ENCODE measurements around the gene EAF2.

Gene EAF2

DNA sequence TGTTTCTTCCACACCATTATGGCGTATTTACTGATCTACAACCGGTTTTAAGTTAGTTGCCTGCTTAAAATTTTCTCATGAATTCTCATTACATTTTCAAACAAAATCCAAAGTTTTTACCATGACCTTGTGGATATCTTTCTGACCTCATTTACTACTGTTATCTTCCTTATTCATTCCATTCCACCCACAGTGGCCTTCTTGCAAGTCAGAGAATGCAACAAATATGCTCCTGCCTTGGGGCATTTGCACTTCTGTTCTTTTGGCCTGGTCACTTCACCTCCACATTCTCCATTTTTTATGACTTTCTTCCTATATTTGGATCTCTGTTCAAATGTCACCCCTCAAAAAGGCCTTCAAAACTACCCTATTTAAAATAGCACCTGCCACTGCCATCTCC is 50.4 kb downstream of the EAF2 start:
- no peak for DNase-seq
- TF ChIP-seq POLR2A (IDR thresholded peaks at IDR 0.05; ENCODE audit: low read length) (no peak), GATA1 (IDR thresholded peaks at IDR 0.05; ENCODE audit: low read depth, low read length) (no peak)

- TF ChIP-seq POLR2A (IDR thresholded peaks at IDR 0.05; ENCODE audit: low read length) (no peak), GATA1 (IDR thresholded peaks at IDR 0.05; ENCODE audit: low read depth, low read length) (no peak)
- DNase-seq, result no peak
These were observed 59.4 kb downstream of the EAF2 start, which contains the start of gene SLC15A2 for GRCh38 chr3:121894301-121894990. Gene SLC15A2, plus strand, starts transcription at chr3:121894401. Its CDS starts 76 bp downstream, at chr3:121894477.

DNA sequence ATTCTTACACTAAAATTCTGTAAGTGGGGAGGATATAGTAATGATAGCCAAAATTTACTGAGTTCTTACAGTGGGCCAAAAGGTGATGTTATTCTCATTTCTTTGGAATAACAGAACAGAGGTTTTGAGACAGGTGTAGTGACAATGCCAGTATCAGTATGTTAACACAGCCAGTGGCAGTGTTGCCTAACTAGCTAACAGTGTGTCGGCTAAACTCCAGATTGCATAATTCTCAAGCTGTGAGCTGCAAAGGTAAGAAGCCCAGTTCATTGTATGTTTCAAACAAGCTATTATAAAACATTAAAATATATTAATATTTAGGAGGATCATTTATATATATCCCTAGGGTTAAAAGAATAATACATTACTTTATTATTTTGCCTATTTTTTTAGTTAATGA is 60.1 kb downstream of the EAF2 start:
- no peak for DNase-seq
- TF ChIP-seq GATA1 (IDR thresholded peaks at IDR 0.05; ENCODE audit: low read depth, low read length), result no peak
- no peak for TF ChIP-seq POLR2A (IDR thresholded peaks at IDR 0.05; ENCODE audit: low read length)

DNA sequence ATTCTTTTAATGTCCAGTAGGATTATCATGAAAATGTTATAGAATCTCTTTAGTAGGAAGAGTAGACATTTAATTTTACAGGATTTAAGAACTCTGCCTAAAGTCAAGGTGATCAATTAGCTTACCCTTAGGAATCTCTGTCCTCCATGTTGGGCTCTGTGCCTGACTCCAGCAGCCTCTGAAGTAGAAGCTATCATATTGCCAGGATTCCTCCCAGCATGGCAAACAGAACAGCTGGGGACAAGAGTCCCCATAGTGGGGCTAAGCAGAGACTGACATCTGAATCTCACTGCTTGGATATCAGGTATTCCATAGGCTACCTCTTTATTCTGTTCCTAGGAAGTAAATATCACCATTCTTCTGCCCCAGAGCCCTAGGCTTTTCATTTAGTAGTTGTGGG is 60.7 kb downstream of the EAF2 start:
- no peak for DNase-seq
- TF ChIP-seq POLR2A (IDR thresholded peaks at IDR 0.05; ENCODE audit: low read length), result no peak
- no peak for TF ChIP-seq GATA1 (IDR thresholded peaks at IDR 0.05; ENCODE audit: low read depth, low read length)

DNA sequence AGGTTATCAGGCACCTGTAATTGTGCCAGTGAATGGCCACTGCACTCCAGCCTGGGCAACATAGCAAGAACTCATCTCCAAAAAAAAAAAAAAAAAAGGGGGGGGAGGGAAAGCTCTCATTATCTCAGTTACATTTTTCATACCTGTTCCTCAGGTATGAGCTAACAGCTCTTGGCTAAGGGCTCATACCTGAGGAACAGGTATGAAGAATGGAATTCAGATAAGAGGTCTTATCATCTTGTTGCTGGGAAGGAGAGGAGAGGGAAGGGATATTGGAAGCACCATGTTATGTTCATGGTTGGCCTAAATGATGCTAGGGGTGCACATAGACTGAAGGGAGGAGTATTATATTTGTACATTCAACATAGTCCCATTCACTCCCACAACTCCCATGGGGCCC is 61.8 kb downstream of the EAF2 start:
- no peak for TF ChIP-seq POLR2A (IDR thresholded peaks at IDR 0.05; ENCODE audit: low read length)
- TF ChIP-seq GATA1 (IDR thresholded peaks at IDR 0.05; ENCODE audit: low read depth, low read length), result no peak
- no peak for DNase-seq

GRCh38 chr3:121897296-121897695 is 62.3 kb downstream of the EAF2 start:
- DNase-seq, result no peak
- TF ChIP-seq GATA1 (IDR thresholded peaks at IDR 0.05; ENCODE audit: low read depth, low read length) (no peak), POLR2A (IDR thresholded peaks at IDR 0.05; ENCODE audit: low read length) (no peak)

DNA sequence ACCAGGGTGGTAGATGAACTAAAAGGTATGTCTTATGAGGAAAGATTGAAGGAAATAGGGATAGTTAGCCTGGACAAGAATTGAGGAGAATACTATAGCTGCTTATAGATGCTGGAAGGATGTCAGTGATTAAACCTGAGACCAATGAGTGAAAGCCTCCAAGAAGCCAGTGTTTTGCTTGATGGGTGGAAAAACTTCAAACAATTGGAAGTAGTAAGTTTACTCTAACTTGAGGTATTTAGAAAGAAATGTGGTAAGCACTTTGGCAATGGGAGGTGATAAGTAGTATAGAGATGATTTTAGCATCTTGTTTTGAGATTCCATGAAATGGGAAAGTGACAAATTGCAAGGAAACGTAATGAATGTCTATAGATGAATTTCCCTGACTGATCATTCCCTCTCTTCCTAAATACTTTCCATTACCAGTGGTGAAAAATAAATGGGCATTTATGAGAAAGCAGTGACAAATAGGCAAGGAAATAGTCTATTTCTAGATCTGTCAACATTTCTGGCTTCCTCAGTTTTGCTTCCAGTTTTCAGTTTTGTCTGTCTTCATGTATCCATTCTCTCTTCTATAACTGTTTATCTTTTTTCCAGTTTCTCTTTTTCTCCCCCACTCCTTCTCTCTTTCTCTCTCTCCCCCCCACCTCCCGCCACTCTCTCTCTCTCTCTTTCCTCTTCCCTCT is 78.4 kb downstream of the EAF2 start:
- TF ChIP-seq POLR2A (IDR thresholded peaks at IDR 0.05; ENCODE audit: low read length) (no peak), GATA1 (IDR thresholded peaks at IDR 0.05; ENCODE audit: low read depth, low read length) (no peak)
- DNase-seq, result no peak

DNA sequence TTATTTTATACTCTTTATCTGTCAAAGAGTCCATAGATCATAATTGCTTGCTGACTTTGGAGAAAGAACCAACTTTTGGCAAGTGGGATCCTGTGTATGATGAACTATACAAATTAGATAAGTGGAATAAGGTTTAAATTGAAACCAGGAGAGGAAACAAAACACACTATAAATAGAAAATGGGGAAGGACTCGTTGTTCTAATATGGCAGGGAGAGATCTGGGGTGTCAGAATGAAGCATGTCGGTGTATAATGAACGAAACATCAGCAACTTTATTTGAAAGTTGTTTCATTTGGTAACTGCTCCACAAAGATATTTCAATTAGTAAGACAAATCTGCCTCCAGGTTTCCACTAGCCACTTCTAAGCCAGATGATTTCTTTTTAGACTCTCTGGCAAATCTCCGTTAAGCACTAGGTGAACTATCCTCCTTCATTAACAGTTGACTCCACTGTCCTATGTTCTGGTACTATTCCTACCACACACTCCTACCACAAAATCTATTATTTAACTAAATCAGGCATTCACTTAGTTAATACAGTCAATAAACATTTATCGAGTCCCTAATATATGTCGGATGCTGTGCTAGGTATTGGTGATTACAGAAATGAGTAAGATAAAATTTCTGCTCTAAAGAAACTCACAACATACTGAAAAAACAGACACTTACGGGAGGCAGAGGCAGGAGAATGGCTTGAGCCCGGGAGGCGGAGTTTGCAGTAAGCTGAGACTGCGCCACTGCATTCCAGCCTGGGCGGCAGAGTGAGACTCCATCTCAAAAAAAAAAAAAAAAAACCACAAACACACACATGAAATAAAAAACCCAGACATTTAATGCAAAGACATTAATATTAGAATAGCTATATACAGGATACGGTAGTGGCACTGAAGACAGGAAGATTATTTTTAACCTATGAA is 79.3 kb downstream of the EAF2 start:
- TF ChIP-seq POLR2A (IDR thresholded peaks at IDR 0.05; ENCODE audit: low read length) (no peak), GATA1 (IDR thresholded peaks at IDR 0.05; ENCODE audit: low read depth, low read length) (no peak)
- DNase-seq, result no peak

- DNase-seq, result no peak
- TF ChIP-seq GATA1 (IDR thresholded peaks at IDR 0.05; ENCODE audit: low read depth, low read length), result no peak
- TF ChIP-seq POLR2A (IDR thresholded peaks at IDR 0.05; ENCODE audit: low read length), result no peak
These were observed 81.2 kb downstream of the EAF2 start for GRCh38 chr3:121916189-121916588.

DNA sequence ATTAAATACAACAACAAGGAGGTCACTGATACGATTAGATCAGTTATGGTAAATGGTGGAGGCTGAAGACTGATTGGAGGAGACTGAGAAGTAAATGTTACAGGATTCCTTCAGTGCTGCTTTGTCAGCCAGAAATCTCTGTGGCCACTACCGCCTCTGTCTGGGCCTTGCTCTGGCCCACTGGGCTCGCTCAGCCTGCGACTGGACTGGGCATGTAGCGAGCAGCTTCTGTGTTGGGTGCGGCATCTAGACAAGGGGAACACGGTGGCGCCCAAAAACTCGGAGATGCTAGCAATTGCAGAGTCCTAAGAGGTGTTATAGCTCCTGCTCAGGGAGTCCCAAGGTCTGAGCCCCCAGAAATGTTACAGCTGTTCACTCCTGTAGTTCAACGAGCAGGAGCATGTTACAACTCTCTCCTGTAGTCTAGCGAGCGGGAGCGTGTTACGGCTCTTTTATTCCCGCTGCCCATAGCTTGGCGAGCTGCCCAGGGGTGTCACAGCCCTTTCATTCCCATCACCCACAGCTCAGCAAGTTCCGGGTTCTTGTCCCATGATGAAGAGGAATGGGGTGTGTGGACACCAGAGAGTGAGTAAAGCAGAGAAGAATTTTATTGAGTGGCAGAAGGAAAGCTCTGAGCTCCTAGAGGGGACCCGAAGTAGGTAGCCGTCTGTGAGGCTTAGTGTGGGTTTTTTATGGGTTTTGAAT is 83.9 kb downstream of the EAF2 start:
- no peak for TF ChIP-seq POLR2A (IDR thresholded peaks at IDR 0.05; ENCODE audit: low read length)
- TF ChIP-seq GATA1 (IDR thresholded peaks at IDR 0.05; ENCODE audit: low read depth, low read length), result no peak
- DNase-seq, result no peak

- TF ChIP-seq GATA1 (IDR thresholded peaks at IDR 0.05; ENCODE audit: low read depth, low read length), result no peak
- TF ChIP-seq POLR2A (IDR thresholded peaks at IDR 0.05; ENCODE audit: low read length), result no peak
- no peak for DNase-seq
These were observed 89.7 kb downstream of the EAF2 start for GRCh38 chr3:121924734-121925133.

DNA sequence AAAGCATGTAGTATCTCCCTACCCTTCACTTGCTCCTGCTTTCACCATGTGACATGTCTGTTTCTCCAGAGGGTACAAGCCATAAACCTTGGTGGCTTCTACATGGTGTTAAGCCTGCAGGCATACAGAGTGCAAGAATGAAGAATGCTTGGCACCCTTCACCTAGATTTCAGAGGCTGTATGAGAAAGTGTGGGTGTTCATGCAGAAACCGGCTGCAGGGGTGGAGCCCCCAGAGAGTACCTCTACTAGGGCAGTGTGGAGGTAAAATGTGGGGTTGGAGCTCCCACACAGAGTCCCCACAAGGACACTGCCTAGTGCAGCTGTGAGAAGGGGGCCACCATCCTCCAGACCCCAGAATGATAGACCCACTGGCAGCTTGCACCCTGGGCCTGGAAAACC is 91.4 kb downstream of the EAF2 start:
- TF ChIP-seq POLR2A (IDR thresholded peaks at IDR 0.05; ENCODE audit: low read length) (no peak), GATA1 (IDR thresholded peaks at IDR 0.05; ENCODE audit: low read depth, low read length) (no peak)
- no peak for DNase-seq

All from erythroblast (primary cell).